Measurements from ENCODE around the gene AGO3.

DNA sequence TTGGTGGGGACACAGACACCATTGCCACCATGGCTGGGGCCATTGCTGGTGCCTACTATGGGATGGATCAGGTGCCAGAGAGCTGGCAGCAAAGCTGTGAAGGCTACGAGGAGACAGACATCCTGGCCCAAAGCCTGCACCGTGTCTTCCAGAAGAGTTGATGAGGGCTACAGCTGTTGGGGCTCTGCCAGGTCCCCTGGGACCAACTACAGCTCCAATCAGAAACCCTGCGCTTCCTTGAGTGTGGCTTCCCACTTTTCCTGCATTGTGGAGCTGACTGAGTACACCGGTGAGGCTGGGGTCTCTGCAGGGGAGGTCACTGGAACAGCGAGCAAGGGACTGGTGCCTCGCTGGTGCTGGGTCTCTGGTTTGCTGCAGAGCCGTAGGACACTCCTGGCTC, 162.3 kb downstream of the AGO3 start:
- TF ChIP-seq, protein P1, sequence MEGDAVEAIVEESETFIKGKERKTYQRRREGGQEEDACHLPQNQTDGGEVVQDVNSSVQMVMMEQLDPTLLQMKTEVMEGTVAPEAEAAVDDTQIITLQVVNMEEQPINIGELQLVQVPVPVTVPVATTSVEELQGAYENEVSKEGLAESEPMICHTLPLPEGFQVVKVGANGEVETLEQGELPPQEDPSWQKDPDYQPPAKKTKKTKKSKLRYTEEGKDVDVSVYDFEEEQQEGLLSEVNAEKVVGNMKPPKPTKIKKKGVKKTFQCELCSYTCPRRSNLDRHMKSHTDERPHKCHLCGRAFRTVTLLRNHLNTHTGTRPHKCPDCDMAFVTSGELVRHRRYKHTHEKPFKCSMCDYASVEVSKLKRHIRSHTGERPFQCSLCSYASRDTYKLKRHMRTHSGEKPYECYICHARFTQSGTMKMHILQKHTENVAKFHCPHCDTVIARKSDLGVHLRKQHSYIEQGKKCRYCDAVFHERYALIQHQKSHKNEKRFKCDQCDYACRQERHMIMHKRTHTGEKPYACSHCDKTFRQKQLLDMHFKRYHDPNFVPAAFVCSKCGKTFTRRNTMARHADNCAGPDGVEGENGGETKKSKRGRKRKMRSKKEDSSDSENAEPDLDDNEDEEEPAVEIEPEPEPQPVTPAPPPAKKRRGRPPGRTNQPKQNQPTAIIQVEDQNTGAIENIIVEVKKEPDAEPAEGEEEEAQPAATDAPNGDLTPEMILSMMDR (IDR thresholded peaks at IDR 0.05), result no peak
- TF ChIP-seq POLR2A (IDR thresholded peaks at IDR 0.05) (no peak), POLR2AphosphoS5 (IDR thresholded peaks at IDR 0.05) (no peak)
